Measurements from ENCODE around the gene CMC4.

DNA sequence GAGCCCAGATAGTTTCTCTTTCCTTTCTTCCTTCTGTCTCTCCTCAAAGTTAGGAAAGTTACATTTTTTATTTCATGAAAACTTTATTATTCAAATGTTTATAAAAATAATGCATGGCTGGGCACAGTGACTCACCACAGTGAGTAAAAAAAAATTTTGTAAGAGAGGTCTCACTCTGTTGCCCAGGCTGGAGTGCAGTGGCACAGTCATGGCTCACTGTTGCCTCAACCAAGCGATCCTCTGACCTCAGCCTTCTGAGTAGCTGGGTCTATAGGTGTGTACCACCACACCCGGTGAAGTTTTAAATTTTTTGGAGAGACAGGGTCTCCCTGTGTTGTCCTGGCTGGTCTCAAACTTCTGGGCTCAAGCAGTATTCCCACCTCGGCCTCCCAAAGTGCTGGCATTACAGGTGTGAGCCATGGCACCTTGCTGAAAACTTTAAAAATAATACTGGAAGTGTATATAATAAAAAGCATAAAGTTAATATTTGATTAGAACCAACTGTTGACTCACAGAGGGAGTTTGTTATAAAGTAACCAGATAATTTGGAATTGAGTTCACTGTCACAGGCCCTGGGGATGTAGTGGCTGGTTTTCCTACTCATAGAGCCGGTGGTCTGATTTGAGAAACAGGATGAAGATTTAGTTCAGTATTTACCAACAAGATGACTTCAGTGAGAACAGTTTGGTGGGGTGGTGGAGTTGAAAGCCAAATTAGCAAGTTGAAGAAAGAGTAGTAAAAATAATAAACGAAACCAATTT is 18.0 kb downstream of the CMC4 start:
- TF ChIP-seq POLR2A (IDR thresholded peaks at IDR 0.05) = no peak
- no peak for TF ChIP-seq CTCF (IDR thresholded peaks at IDR 0.05)
